ENCODE results near the gene HDAC11. TPM values are rescaled to one million over a fixed set of nuclear protein-coding genes. Genes with fewer than 3 reads are reported as not detected.

Gene HDAC11
- total RNA-seq, 1 donor from 2014 or later = 40.7 TPM

GRCh38 chr3:13546667-13547171 lies 66.6 kb downstream of the HDAC11 start:
- intact Hi-C loops (cut with DNase I) = no loop called here
- ATAC-seq (ENCODE audit: poor library complexity) (peak; percentile 34), DNase-seq (peak; percentile 81)

GRCh38 chr3:13547591-13548371 lies 67.7 kb downstream of the HDAC11 start:
- peak; percentile 48 for DNase-seq
- peak; percentile 24 for ATAC-seq (ENCODE audit: poor library complexity)
- intact Hi-C loops (cut with DNase I) = no loop called here

- intact Hi-C loops (cut with DNase I) = no loop called here
- peak; percentile 83 for ATAC-seq (ENCODE audit: poor library complexity)
- DNase-seq = peak; percentile 75
These were observed 68.9 kb downstream of the HDAC11 start, which contains the start of gene FBLN2 for GRCh38 chr3:13548696-13549622. TSS of gene FBLN2 (plus strand) at chr3:13549125. CDS start at chr3:13570356, 21,231 bp downstream.

DNA sequence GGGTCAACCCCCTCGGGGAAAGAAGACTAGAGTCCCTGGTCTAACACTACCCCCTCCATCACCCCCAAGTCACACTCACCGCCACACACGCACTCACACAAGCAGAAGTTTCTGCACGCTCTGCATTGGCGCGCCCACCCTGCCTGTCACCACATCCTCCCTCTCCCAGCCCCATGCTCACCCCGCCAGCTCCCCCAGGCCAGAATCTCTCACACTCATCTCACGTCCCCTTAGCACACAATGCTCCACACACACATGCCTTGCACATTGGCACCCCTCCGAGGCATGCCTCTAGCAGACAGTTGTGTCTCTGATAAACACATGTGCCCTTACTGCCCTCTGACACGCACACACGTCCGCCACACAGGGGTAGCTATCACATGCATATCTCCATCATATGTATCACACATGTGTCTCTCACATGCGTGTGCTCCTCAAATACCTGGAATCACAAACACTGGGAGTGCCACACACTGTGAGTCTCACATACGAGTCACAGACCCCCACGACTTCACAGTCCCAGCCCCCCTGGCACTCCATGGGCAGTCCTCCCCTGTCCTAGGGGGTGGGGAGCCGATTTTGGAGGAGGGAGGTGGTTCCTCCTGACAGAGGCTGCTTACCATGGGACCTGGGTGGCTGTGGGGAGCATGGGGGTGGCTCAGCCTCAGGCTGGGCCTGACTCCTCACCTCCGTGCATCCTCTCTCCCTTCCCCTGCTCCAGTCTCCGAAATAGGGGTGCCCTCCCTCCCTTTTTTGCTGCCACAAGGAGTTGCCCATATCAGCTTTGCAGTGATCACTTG lies 69.7 kb downstream of the HDAC11 start:
- DNase-seq (peak; percentile 60), ATAC-seq (ENCODE audit: poor library complexity) (no peak)

GRCh38 chr3:13550423-13550690 lies 70.3 kb downstream of the HDAC11 start:
- ATAC-seq (ENCODE audit: poor library complexity) (no peak), DNase-seq (no peak)
- intact Hi-C loops (cut with DNase I) = no loop called here

More for the DNA sequence above, 69.7 kb downstream of the HDAC11 start:
- intact Hi-C loops (cut with DNase I) = no loop called here

GRCh38 chr3:13550791-13551360 lies 70.8 kb downstream of the HDAC11 start:
- ATAC-seq (ENCODE audit: poor library complexity) (no peak), DNase-seq (no peak)
- intact Hi-C loops (cut with DNase I) = no loop called here

- DNase-seq (no peak), ATAC-seq (ENCODE audit: poor library complexity) (no peak)
- intact Hi-C loops (cut with DNase I) = no loop called here
These were observed 72.9 kb downstream of the HDAC11 start for GRCh38 chr3:13552857-13553652.

DNA sequence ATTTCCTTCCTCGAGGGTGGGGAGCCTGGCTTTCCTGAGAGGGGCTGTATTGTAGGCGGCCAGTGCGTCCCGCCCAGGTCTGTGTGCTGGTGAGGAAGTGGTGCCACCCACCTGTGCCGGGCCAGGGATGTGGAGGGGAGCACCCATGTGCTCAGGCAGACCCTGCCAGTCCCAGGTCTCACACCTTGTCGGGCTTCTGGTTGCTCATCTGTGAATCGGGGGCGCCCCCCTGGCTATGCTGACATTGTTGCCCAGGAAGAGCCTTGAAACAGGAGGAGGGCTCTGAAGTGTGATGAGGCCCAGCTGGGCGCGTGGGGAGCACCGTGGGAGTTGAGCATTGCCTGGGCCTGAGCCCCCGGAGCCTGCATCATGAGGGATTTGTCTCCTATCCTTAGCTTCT lies 73.6 kb downstream of the HDAC11 start:
- intact Hi-C loops (cut with DNase I) = no loop called here
- ATAC-seq (ENCODE audit: poor library complexity) (no peak), DNase-seq (no peak)

DNA sequence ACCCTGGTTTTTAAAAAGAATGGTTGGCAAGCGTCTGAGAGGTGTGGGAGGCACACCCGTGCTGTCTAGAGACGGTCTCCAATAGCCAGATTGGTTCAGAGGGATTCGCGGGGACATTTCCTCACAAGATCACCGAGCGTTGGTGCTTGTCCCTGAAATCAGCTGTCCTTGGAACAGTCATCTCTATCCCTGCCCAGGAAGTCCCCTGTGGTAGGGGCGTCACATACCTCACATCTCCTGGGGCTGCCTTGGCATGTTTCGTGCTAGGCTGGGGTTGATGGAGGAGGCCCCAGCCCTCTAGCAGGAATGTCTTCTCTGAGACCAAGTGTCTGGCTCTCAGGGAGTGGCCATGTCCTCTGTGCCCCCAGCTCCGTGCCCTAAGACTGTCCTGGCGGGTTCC lies 75.6 kb downstream of the HDAC11 start:
- ATAC-seq (ENCODE audit: poor library complexity) = peak; percentile 3

More for the DNA sequence above, 75.6 kb downstream of the HDAC11 start:
- DNase-seq = no peak
- intact Hi-C loops (cut with DNase I) = no loop called here

Other genes with a start within 250 kb of the HDAC11 start
- gene NUP210, start 60.0 kb upstream of the HDAC11 start, total RNA-seq = 2.7 TPM
- 69.7 TPM for gene FBLN2, start 68.8 kb downstream of the HDAC11 start, total RNA-seq

All from Right ventricle myocardium superior (tissue), 1 donor.